Gastrocnemius medialis (tissue), 4 donors: ENCODE data around the gene DTNBP1.

Source experiments
- CTCF ChIP-seq, 5 experiments: fragments of 450-650 bp in 3 of 5; fragments of 200-600 bp in 2 of 5; sonication (generic) in 2 of 5; IDR thresholded peaks in 4 of 5; conservative IDR thresholded peaks in 1 of 5; 1 replicate in 4 of 5; 2 replicates in 1 of 5; pipeline ENCODE4 v1.5.1; 2016 to 2019; ENCODE audit warnings: antibody characterized with exemption in 5 of 5, mild to moderate bottlenecking in 3 of 5, moderate library complexity in 3 of 5
- POLR2A ChIP-seq, 2 donors: fragments of 450-650 bp; IDR thresholded peaks; one replicate each; pipeline ENCODE4 v1.6.1; 2017; ENCODE audit warnings: antibody characterized with exemption in 2 of 2, mild to moderate bottlenecking in 2 of 2, moderate library complexity in 2 of 2

GRCh38 chr6:15580326-15580725 lies 82.5 kb downstream of the DTNBP1 start:
- TF ChIP-seq CTCF (IDR thresholded peaks at IDR 0.05 in 4 of 5, conservative IDR thresholded peaks at IDR 0.05 in 1 of 5) (no peak), POLR2A (IDR thresholded peaks at IDR 0.05) (no peak)
